Measurements from ENCODE around the gene ACSL4. TPM values are rescaled to one million over a fixed set of nuclear protein-coding genes. Genes with fewer than 3 reads are reported as not detected.

The ACSL4 gene
- polyA plus RNA-seq, 1 of the 3 experiments (the other 2 are of a cell fraction): 18.1 TPM

DNA sequence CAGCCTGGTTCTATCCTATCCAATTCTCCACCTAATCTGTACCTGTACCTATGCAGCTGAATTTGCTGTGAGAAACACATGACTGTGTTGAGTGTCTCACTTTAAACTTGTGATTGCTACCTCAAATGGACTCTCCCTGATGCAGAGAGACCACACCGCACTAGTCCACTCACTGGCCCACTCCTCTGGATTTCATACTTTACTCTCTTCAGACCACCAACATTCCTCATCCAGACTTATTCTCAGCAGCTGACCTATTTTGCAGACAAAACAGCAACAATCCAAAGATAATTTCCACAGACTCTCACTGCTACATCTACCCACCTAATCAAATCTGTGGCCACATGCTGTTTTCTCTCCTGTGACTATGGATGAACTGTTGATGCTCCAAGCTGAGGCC lies 45.2 kb downstream of the ACSL4 start:
- Histone ChIP-seq H4K20me1 (ENCODE audit: insufficient read depth) (peaks cover 13% of the 10 kb centered on the region), H3K9ac (no peak overlapping the region), H3K4me2 (no peak overlapping the region), H3F3A (replicated peaks; ENCODE audit: insufficient read depth) (no peaks in the 10 kb centered on the region), H2AFZ (ENCODE audit: low read depth) (no peak overlapping the region), H3K27ac (ENCODE audit: low read depth in 2 of 2, low read length in 1 of 2) (no peak overlapping the region), H3K4me1 (ENCODE audit: control insufficient read depth in 1 of 2, insufficient read depth in 2 of 2, low read depth in 1 of 2, low read length in 1 of 2) (no peaks in the 10 kb centered on the region), H3K36me3 (replicated peaks in 1 of 2; ENCODE audit: control insufficient read depth in 1 of 2, insufficient read depth in 2 of 2, low read length in 1 of 2) (no peaks in the 10 kb centered on the region), H3K9me3 (no peaks in the 10 kb centered on the region), H3K27me3 (ENCODE audit: insufficient read depth) (no peaks in the 10 kb centered on the region), H3K9me2 (no peaks in the 10 kb centered on the region), H3K79me2 (ENCODE audit: insufficient read depth) (peaks cover 54% of the 10 kb centered on the region; the same call in 1 of the 2 replicates), H3K4me3 (ENCODE audit: low read depth in 2 of 2, low read length in 1 of 2) (no peak overlapping the region)
- no peak for DNase-seq
- ChIA-PET CTCF (interaction anchor here (1.2 to 1.6 kb wide), 2 partner anchors 25 to 169 kb away, joined by 3 to 5 read pairs; no protein-coding TSS in a partner anchor), POLR2A (no interaction called here)
- 55% methylated on average over 1 of the region's 1 CpG for WGBS (ENCODE audit: low lambda C conversion rate)
- TF ChIP-seq, protein P1, sequence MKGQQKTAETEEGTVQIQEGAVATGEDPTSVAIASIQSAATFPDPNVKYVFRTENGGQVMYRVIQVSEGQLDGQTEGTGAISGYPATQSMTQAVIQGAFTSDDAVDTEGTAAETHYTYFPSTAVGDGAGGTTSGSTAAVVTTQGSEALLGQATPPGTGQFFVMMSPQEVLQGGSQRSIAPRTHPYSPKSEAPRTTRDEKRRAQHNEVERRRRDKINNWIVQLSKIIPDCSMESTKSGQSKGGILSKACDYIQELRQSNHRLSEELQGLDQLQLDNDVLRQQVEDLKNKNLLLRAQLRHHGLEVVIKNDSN (IDR thresholded peaks at IDR 0.05; ENCODE audit: borderline replicate concordance, low read depth): no peak
- TF ChIP-seq RAD21 (IDR thresholded peaks at IDR 0.05; ENCODE audit: low read length) (no peak), RCOR1 (IDR thresholded peaks at IDR 0.05; ENCODE audit: low read length) (no peak)

DNA sequence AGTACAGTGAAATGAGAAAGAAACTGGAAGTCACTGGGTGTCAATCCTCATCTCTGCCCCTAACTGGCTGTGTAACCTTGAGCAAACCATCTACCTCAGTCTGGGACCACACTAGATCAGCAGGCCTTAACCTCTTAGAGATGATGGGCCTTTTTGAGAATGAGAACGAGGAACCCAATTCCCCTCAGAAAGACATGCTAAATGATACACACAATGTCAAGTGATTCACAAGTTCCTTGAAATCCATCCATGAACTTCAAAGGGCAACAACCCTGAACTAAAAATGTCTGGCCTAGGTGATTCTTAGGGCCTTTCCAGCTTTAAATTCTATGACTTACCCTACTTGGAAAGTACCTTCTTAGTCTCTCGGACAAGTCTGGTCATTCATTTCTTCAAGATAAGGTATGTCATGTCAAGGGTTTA lies 47.4 kb downstream of the ACSL4 start:
- Histone ChIP-seq H3K9ac (no peak overlapping the region), H3K36me3 (replicated peaks in 1 of 2; ENCODE audit: control insufficient read depth in 1 of 2, insufficient read depth in 2 of 2, low read length in 1 of 2) (peaks cover 0 to 7% of the 10 kb centered on the region in 2 experiments), H3K4me2 (no peak overlapping the region), H3K9me3 (no peaks in the 10 kb centered on the region), H4K20me1 (ENCODE audit: insufficient read depth) (peaks cover 13% of the 10 kb centered on the region), H3K4me3 (ENCODE audit: low read depth in 2 of 2, low read length in 1 of 2) (no peak overlapping the region), H3K9me2 (no peaks in the 10 kb centered on the region), H3F3A (replicated peaks; ENCODE audit: insufficient read depth) (no peaks in the 10 kb centered on the region), H2AFZ (ENCODE audit: low read depth) (no peak overlapping the region), H3K4me1 (ENCODE audit: control insufficient read depth in 1 of 2, insufficient read depth in 2 of 2, low read depth in 1 of 2, low read length in 1 of 2) (no peaks in the 10 kb centered on the region), H3K27me3 (ENCODE audit: insufficient read depth) (no peaks in the 10 kb centered on the region), H3K27ac (ENCODE audit: low read depth in 2 of 2, low read length in 1 of 2) (no peak overlapping the region), H3K79me2 (ENCODE audit: insufficient read depth) (peaks cover 54% of the 10 kb centered on the region; the same call in 1 of the 2 replicates)
- TF ChIP-seq GATA2 (CRISPR knock-in tag; IDR thresholded peaks at IDR 0.05) (no peak), FOXJ3 (CRISPR knock-in tag; IDR thresholded peaks at IDR 0.05) (no peak), RFX5 (IDR thresholded peaks at IDR 0.05; ENCODE audit: low read length) (no peak), TEAD4 (IDR thresholded peaks at IDR 0.05; ENCODE audit: borderline replicate concordance, insufficient read depth) (no peak), MEF2A (IDR thresholded peaks at IDR 0.05; ENCODE audit: borderline replicate concordance, low read depth) (no peak), MXI1 (IDR thresholded peaks at IDR 0.05; ENCODE audit: low read depth, low read length) (no peak)
- TF ChIP-seq, protein P2, sequence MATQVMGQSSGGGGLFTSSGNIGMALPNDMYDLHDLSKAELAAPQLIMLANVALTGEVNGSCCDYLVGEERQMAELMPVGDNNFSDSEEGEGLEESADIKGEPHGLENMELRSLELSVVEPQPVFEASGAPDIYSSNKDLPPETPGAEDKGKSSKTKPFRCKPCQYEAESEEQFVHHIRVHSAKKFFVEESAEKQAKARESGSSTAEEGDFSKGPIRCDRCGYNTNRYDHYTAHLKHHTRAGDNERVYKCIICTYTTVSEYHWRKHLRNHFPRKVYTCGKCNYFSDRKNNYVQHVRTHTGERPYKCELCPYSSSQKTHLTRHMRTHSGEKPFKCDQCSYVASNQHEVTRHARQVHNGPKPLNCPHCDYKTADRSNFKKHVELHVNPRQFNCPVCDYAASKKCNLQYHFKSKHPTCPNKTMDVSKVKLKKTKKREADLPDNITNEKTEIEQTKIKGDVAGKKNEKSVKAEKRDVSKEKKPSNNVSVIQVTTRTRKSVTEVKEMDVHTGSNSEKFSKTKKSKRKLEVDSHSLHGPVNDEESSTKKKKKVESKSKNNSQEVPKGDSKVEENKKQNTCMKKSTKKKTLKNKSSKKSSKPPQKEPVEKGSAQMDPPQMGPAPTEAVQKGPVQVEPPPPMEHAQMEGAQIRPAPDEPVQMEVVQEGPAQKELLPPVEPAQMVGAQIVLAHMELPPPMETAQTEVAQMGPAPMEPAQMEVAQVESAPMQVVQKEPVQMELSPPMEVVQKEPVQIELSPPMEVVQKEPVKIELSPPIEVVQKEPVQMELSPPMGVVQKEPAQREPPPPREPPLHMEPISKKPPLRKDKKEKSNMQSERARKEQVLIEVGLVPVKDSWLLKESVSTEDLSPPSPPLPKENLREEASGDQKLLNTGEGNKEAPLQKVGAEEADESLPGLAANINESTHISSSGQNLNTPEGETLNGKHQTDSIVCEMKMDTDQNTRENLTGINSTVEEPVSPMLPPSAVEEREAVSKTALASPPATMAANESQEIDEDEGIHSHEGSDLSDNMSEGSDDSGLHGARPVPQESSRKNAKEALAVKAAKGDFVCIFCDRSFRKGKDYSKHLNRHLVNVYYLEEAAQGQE (IDR thresholded peaks at IDR 0.05; ENCODE audit: low read depth, low read length): no peak
- no peak for DNase-seq
- ChIA-PET POLR2A (no interaction called here), CTCF (interaction anchor here (1.0 to 1.4 kb wide), 3 partner anchors 21 to 200 kb away, joined by 3 read pairs; no protein-coding TSS in a partner anchor)
- WGBS (ENCODE audit: low lambda C conversion rate): 34% methylated on average over 2 of the region's 2 CpGs

All from SK-N-SH (cell line).